DND-41 (cell line): Measurements from ENCODE around the gene CENPX.
A peak's percentile ranks its signal among the peaks of the same experiment; 100 is the strongest.

Source experiments
- ATAC-seq: fragments of 200-7000 bp; cut with Tn5 transposase; 3 replicates; pipeline ENCODE4 v1.9.1; 2021; ENCODE audit warnings: low read depth; ENCODE audit not compliant: insufficient read depth
- DNase-seq: peaks from one replicate; pipeline ENCODE4 v3.0.0-alpha.2; 2020
- H2AFZ ChIP-seq: 2 replicates; pipeline ENCODE4 v1.6.0; 2012; ENCODE audit warnings: low read depth, low read length
- H3K27ac ChIP-seq: 2 replicates; pipeline ENCODE4 v1.5.1; 2012; ENCODE audit warnings: low read length, inconsistent platforms
- H3K27me3 ChIP-seq: fragments of 200-600 bp; sonication (generic); 2 replicates; pipeline ENCODE4 v1.6.0; 2012; ENCODE audit warnings: low read length, mild to moderate bottlenecking, inconsistent platforms; ENCODE audit not compliant: insufficient read depth, poor library complexity
- H3K36me3 ChIP-seq: 2 replicates; pipeline ENCODE4 v1.5.1; 2012; ENCODE audit warnings: low read length, inconsistent platforms; ENCODE audit not compliant: insufficient read depth
- H3K4me1 ChIP-seq: 2 replicates; pipeline ENCODE4 v1.5.1; 2012; ENCODE audit warnings: mild to moderate bottlenecking, low read length; ENCODE audit not compliant: insufficient read depth
- H3K4me2 ChIP-seq: 2 replicates; pipeline ENCODE4 v1.6.0; 2012; ENCODE audit warnings: mild to moderate bottlenecking, moderate library complexity, low read length, inconsistent platforms; ENCODE audit not compliant: insufficient read depth
- H3K4me3 ChIP-seq, 2 experiments: fragments of 200-600 bp in 1 of 2; shearing (Covaris generic) in 1 of 2; 2 replicates each; pipeline ENCODE4 v1.5.1; 2012 to 2016; ENCODE audit warnings: inconsistent platforms in 2 of 2, low read length in 2 of 2, mild to moderate bottlenecking in 2 of 2, low read depth in 1 of 2, moderate library complexity in 1 of 2
- H3K79me2 ChIP-seq: 2 replicates; pipeline ENCODE4 v1.6.0; 2012; ENCODE audit warnings: low read length, inconsistent platforms; ENCODE audit not compliant: insufficient read depth
- H3K9ac ChIP-seq: 2 replicates; pipeline ENCODE4 v1.6.0; 2012; ENCODE audit warnings: low read depth, mild to moderate bottlenecking, inconsistent platforms, low read length, moderate library complexity
- H3K9me3 ChIP-seq: 2 replicates; pipeline ENCODE4 v1.5.1; 2012; ENCODE audit warnings: low read length, moderate library complexity, mild to moderate bottlenecking, inconsistent platforms; ENCODE audit not compliant: insufficient read depth, severe bottlenecking
- H4K20me1 ChIP-seq: 2 replicates; pipeline ENCODE4 v1.6.0; 2012; ENCODE audit warnings: low read length; ENCODE audit not compliant: insufficient read depth
- CTCF ChIP-seq: IDR thresholded peaks from 2 replicates; pipeline ENCODE4 v1.5.1; 2012; ENCODE audit warnings: borderline replicate concordance, low read length, moderate library complexity, mild to moderate bottlenecking; ENCODE audit not compliant: poor library complexity, severe bottlenecking; ENCODE audit errors: extremely low read depth
- EZH2 ChIP-seq: IDR thresholded peaks from 3 replicates; pipeline ENCODE4 v1.6.1; 2012; ENCODE audit warnings: borderline replicate concordance, low read depth, mild to moderate bottlenecking, moderate library complexity, low read length, inconsistent platforms; ENCODE audit not compliant: severe bottlenecking

Gene CENPX

DNA sequence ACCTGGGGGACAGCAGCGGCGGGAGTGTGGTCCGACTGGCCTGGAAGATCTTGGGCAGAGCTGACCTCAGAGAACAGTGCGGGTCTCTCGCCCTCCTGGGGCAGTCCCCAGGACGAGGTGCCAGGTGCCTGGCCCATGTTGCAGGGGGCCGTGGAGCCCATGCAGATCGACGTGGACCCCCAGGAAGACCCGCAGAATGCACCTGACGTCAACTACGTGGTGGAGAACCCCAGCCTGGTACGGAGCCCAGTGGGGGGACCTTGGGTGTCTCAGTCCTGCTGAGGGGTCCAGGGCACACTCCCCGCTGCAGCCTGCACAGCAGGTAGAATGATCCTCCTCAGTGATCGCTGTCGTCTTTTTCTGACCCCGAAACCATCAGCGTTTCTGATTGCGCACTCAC, 30.5 kb upstream of the CENPX start:
- H3K4me3 ChIP-seq: peak overlapping the region in 1 of 2 experiments; percentile 99; a peak in 3 of 4 replicates
- H3K27ac ChIP-seq: no peak overlapping the region; the same call in 1 of the 2 replicates
- H3K36me3 ChIP-seq: peaks cover 70% of the 10 kb centered on the region
- H3K4me1 ChIP-seq: peaks cover 49% of the 10 kb centered on the region
- ATAC-seq (no peak), DNase-seq (no peak)
- no peak overlapping the region for H2AFZ ChIP-seq
- peaks cover 49% of the 10 kb centered on the region for H4K20me1 ChIP-seq
- no peaks in the 10 kb centered on the region for H3K27me3 ChIP-seq
- H3K9ac ChIP-seq: peak overlapping the region; percentile 88
- peak overlapping the region; percentile 92 for H3K4me2 ChIP-seq
- TF ChIP-seq EZH2: no peak
- no peak for TF ChIP-seq CTCF
- H3K9me3 ChIP-seq: no peaks in the 10 kb centered on the region
- H3K79me2 ChIP-seq: peaks cover 40% of the 10 kb centered on the region

DNA sequence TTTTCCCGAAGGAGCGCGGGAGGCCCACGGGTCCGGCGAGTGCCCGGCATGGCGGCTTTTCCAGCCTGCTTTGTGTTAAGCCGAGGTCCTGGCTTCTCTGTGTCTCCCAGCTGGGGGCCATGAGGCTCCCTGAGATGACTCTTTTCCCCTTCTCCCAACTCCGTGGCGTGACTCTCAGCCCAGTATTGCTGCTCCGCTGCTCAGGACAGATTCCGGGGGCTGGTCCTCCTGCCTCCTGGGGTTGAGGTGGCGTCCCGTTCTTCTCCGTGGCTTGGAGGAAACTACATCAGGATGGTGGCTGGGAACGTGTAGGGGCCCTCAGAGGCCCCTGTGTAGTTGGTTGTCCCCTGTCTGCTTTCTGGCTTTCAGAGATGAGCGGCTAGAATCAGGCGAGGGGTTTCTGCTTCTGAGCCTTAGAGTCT, 30.0 kb upstream of the CENPX start:
- Histone ChIP-seq H3K27ac (peak overlapping the region; percentile 66; the same call in 1 of the 2 replicates), H4K20me1 (peaks cover 46% of the 10 kb centered on the region)
- ATAC-seq: no peak

GRCh38 chr17:82051776-82052637, 29.3 kb upstream of the CENPX start, which contains the start of the genes GPS1 and RFNG:
Gene GPS1 (plus strand): TSS chr17:82051898. CDS start chr17:82051932, 34 bp downstream.
Gene RFNG (minus strand): TSS chr17:82051811. CDS start chr17:82051766, 45 bp downstream.
- H3K4me1 ChIP-seq: peaks cover 49% of the 10 kb centered on the region
- peak within 1 kb of the TSS; percentile 98 for H3K4me2 ChIP-seq
- H3K36me3 ChIP-seq: peaks cover 65% of the 10 kb centered on the region
- TF ChIP-seq EZH2 (no peak), CTCF (no peak)
- H3K27me3 ChIP-seq: no peaks in the 10 kb centered on the region
- no peaks in the 10 kb centered on the region for H3K9me3 ChIP-seq
- H3K27ac ChIP-seq: peak within 1 kb of the TSS; percentile 66
- peaks cover 40% of the 10 kb centered on the region for H3K79me2 ChIP-seq
- DNase-seq (peak; percentile 79), ATAC-seq (peak; percentile 81)
- H4K20me1 ChIP-seq: peaks cover 40% of the 10 kb centered on the region
- H2AFZ ChIP-seq: peak within 1 kb of the TSS; percentile 72
- peak within 1 kb of the TSS; percentile 88 for H3K9ac ChIP-seq
- peak within 1 kb of the TSS; percentile 99 to 100 for H3K4me3 ChIP-seq

More for the DNA sequence above, 30.0 kb upstream of the CENPX start:
- H3K9ac ChIP-seq: peak overlapping the region; percentile 88
- H3K79me2 ChIP-seq: peaks cover 40% of the 10 kb centered on the region
- H3K4me1 ChIP-seq: peaks cover 49% of the 10 kb centered on the region
- H3K27me3 ChIP-seq: no peaks in the 10 kb centered on the region
- H3K36me3 ChIP-seq: peaks cover 67% of the 10 kb centered on the region
- peak overlapping the region; percentile 92 for H3K4me2 ChIP-seq
- H3K4me3 ChIP-seq: peak overlapping the region; percentile 99 to 100
- H3K9me3 ChIP-seq: no peaks in the 10 kb centered on the region
- no peak for DNase-seq
- no peak overlapping the region for H2AFZ ChIP-seq
- TF ChIP-seq CTCF (no peak), EZH2 (no peak)
